Stimulated activated CD8-positive, alpha-beta memory T cell treated with anti-CD3 and anti-CD28 coated beads, Interleukin-2, amount 100 ng/mL, for 48 hours (primary cell): ENCODE measurements around the gene TMEM134.

ENCODE experiments used
- DNase-seq, 2 donors: peaks; one replicate each; pipeline ENCODE4 v3.0.0-alpha.2; 2020; ENCODE audit warnings: low read depth in 2 of 2

The TMEM134 gene

DNA sequence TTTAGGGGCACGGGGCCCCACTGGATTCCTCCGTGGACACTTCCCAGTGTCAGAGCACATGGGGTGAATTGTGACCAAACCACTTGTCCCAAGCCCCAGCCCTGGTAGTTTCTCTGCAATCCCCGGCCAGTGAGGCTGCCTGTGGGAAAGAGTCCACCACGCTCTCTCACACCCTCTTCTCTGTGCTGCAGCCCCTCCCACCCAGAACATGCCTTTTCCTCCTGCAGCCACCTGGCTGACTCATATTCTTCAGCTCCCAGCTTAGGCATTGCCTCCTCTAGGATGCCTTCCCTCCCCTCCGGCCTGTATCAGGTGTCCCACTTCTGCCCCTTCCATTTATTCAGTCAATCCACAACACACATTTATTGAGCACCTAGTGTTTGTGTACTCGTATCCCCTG, 46.2 kb downstream of the TMEM134 start:
- DNase-seq, result no peak

DNA sequence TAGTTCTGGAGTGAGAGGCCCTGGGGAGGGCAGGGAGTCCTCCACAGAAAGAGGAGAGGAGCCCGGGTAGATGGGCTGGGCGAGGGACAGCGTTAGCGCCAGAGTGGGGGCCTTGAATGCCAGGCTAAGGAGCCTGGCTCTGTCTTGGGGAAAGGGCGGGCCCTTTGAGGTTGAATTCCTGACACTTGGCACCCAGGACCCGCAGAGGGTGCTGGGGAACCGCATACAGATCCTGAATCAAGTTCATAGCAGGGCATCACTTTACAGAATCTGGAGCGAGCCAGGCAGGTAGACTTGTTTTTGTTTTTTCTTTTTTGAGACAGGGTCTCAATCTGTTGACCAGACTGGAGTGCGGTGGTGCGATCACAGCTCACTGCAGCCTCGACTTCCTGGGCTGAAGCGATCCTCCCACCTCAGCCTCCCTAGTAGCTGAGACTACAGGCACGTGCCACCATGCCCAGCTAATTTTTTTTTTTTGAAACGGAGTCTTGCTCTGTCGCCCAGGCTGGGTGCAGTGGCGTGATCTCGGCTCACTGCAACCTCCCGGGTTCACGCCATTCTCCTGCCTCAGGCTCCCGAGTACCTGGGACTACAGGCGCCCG, 47.5 kb downstream of the TMEM134 start:
- DNase-seq, result no peak

DNA sequence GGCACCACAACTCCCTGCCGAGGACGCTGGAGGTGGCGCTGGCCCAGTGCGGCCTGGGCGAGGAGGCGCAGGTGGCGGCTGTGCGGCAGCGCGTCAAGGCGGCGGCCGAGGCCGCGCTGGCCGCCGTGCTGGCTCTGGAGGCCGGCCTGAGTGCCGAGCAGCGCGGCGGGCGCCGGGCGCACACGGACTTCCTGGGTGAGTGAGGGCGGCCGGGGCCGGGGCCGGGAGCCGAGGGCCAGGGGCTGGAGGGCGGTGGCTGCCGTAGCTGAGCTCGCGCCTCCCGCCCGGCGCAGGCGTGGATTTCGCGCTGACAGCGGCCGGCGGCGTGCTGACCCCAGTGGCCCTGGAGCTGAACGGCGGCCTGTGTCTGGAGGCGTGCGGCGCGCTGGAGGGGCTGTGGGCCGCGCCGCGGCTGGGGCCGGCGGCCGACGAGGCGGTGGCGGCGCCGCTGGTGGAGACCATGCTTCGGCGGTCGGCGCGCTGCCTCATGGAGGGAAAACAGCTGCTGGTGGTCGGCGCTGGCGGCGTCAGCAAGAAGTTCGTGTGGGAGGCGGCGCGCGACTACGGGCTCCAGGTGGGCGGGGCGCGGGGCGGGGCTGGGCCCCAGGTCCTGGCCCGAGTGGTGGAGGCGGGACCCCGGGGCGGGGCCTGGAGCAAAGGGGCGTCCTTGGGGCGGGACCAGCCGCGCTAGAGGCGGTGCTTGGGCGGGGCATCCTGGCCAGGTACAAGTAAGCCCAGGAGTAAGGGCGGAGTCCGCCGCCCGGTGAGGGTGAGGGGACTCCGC, 48.2 kb downstream of the TMEM134 start:
- peak; percentile 98 to 100 for DNase-seq

DNA sequence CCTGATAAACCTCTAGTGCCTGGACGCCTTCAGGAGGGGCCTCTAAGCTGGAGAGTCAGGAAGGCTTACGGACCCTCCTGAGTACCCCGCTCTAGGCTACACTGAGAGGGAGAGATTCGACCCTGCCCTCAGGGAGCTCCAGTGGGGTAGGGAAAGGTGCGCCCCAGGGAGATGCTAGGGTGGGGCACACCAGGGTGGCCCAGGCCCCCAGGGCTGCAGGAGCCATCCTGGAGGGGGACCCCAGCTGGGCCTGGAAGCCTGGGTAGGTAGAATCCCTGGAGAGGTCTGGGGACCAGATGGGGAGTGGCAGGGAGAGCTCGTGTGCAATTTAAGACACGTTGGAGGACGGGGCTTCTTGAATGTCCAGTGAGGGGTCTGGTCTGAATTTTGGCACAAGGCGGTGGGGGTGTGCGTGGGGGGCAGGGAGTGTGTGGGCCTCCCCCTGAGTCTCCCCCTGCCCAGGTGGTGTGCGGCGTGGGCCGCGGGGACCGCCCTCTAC, 48.9 kb downstream of the TMEM134 start:
- no peak for DNase-seq

DNA sequence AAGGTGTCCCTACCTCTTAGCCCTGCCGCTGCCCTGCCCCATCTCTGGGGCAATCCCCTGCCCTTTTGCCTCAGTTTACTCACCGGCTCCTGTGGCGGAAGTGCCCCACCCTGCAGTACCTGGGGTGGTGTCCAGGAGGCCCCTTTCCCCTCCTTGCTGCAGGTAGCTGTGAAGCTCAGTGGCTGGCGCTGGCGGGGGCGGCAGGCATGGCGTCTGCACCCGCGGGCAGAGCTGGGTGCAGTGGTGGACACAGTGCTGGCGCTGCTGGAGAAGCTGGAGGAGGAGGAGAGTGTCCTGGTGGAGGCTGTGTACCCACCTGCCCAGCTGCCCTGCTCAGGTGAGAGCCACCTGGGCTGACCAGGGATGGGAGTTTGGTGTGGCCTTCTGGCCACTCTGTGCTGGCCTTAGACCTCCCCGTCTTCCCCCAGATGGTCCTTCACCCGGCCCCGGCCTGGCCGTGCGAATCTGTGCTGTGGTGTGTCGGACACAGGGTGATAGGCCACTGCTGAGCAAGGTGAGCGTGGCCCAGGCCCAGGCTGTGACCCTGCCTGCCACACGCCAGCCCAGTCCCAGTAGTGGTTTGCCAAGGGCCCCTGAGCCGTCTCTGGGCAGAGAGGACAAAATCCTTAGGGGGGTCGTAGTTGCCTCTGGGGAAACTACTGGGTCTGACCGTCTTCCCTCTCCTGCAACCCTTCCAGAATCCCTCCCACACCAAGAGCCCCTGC, 49.6 kb downstream of the TMEM134 start:
- DNase-seq, result no peak

DNA sequence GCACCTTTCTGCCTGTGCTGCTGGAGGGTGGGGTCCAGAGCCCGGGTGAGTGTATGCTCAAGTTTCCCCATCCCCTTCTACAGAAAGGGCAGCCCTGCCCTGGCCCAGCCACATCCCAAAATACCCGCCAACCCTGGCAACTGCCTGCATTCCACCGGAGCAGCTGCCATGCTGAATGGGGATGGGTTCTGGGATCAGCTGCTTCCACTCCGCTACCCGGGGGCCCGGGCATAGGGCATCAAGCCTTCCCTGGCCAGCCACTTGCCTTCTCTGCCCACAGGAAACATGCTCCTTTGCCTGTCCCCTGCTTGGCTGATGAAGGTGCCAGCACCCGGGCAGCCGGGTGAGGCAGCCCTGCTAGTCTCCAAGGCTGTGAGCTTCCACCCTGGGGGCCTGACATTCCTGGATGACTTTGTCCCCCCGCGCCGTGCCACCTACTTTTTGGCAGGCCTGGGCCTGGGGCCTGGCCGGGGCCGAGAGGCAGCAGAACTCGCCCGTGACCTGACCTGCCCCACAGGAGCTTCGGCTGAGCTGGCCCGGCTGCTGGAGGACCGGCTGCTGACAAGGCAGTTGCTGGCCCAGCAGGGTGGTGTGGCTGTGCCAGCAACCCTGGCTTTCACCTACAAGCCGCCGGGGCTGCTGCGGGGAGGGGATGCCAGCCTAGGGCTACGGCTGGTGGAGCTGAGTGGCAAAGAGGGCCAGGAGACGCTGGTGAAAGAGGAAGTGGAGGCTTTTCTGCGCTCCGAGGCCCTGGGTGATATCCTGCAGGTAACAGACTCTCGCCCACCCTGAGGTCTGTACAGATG, 50.4 kb downstream of the TMEM134 start:
- no peak for DNase-seq

DNA sequence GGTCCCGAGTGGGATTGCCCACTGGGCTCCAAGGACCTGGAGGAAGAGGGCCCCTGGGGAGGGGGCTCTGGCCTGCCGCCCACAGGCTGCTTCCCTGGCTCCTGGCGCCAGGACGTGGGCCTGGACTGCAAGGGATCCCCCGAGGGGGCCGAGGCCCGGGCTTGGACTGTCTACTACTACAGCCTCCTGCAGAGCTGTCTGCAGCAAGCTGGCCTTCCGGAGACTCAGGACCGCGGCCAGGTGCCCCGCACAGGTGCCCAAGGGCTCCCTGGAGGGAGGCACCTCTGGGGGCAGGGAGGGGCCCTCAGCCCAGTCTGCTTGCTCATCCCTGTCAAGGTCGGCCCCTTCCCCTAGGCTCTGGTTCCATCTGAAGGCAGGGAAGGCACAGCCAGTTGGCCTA, 51.6 kb downstream of the TMEM134 start:
- no peak for DNase-seq

DNA sequence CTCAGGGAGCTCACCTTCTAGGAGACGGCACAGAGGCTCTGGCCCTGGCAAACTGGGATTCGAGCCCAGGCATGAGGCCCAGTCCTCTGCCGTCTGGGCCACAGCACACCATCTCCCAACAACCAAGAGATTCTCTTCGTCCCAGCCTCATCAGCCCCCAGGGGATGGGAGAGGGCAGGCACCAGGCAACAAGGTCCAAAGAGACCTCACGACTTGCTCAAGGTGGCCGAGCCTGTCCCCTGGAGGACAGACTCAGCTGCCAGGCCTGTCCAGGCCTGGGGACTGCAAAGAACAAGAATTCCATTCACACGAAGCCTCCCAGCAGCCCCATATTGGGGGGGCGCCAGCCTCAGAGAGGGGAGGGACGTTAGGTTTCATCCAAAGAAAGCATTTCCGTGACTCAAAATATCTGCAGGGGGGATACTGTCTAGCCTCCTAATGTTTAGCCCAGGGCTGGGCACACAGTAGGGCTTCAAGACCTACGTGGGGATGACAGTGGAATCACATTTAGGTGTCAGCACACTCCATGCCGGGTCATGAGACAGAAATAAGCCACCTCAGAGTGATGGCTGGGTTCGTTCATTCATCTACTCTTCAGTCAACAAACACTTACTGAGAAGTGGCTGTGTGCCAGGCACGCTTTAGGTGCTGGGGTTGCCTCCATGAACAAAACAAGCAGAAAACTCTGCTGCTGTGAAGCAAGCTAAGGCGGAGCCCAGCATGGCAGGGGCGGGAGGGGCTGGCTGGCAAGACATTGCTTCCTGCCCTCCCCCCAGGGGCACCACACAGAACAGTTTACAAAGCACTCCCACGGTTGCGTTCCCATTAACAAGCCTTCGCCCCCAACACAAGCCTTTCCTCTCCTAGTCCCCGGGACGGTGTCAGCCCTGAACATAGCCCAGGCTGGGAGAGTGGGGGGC, 52.4 kb downstream of the TMEM134 start:
- DNase-seq, result no peak

DNA sequence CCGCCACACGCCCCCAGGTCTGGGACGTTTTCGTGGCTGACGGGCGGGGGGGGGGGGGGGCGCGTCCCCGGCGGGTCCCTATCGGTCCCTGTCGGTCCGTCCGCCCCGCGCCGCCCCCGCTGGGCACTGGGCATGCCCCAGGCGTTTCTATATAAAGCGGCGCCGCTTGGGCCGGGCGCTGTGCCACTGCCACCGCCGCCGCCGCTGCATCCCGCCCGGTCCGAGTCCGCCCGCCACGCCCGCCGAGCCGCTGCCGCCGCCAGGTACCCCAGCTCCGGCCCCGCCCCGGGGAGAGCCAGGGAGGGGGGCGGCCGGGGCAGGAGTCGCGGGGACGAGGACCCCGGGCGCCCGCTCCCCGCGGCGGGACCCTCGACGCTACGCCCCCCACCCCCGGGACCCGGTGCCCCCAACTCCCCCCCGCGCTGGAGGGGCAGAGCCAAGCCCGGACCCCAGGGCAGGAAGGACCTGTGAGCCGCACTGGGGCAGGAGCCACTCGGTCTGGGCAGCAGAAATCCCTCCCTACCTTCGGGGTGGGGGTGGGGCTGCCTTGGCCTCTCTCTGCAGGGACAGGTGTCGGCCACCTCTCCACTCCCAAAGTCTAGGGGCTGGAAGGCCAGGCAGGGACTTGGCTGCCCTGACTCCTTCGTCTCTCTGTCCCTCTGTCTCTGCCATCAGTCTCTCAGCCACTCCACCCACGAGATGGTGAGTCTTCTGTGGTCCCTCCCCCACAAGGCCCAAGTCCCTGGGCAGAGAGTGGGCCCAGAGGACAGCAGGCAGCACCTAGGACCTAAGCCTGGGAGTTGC, 53.3 kb downstream of the TMEM134 start, which contains the start of gene CARNS1:
Gene CARNS1 (plus strand): TSS at position 178 of the 804 bp plus-strand sequence. CDS start 522 bp downstream, at position 700.
- DNase-seq, result no peak

DNA sequence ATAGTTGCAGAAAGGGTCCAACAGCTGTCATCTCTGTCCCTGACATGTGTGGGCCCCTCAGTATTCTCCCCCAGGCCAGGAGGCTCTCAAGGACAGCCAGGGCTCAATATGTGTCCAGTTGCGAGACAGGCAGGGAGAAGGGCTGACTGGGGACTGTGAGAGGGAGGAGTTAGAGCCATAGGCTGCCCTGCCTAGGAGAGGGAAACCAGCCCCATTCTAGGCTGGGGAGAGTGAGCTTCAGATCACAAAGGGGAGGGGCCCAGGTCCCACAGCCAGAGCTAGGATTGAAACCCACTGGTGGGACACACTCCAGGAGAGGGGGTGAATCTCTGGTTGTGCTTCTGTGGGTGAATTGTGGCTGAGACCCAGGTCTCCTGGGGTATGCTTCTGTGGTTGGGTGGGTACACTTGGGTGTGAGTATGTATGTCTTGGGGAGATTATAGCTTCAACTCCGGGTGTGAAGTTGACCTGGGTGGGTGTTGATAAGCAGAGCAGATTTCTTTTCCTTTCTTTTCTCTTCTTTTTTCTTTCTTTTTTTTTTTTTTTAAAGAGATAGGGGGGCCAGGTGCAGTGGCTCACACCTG, 55.7 kb downstream of the TMEM134 start:
- DNase-seq, result no peak

DNA sequence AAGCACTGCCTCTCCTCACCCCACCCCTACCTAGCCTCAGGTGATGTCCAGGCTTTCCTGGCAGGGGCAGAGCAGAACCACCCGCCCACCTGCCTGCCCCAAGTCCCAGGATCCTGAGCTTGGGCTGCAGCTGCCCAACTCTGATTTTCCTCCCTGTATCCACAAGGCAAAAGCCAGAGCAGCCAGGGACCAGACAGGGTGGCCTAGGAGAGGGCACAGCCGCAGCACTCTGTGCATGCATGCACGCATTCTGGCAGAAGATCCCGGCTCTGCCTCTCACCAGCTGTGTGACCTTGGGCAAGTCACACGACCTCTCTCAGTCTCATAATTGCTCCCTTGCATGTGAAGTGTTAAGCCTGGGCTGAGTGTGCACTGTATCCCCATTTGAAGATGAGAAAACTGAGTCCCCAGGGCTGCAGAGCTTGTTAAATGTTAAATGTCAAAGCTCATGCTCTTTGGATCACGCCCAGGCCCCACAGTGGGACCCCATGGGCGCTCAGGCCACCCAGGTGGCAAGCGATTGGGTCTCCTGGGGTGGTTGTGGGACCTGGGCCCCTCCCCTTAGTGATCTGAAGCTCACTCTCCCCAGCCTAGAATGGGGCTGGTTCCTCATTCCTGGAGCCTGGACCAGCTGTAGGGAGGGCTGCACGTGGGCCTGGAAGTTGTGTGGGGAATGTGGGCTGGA, 56.4 kb downstream of the TMEM134 start:
- no peak for DNase-seq

DNA sequence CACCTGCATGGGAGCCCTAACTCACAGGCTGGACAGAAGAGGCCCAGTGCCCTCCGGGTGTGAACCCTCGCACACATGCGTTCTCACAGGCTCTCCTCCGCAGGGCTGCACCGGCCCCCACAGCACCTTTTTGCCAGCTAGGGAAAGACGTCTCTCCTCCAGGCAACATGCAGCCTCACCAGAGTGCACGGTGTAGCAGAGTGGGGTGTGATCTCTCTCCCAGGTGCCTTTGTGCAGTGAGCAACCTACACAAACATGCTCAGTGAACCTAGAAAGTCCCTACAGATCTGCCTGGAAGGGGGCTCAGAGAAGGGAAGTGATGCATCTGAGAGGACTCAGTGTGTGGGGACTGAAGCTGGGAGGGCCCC, 57.3 kb downstream of the TMEM134 start:
- no peak for DNase-seq
